Lung microvascular endothelial cell (primary cell): ENCODE results near the gene SH3BGRL3. TPM values are rescaled to one million over a fixed set of nuclear protein-coding genes. Genes with fewer than 3 reads are reported as not detected.
A peak's percentile ranks its signal among the peaks of the same experiment; 100 is the strongest.
"Not testable (repeated sequence)": the region's sequence is repeated elsewhere in the genome, so short reads cannot be mapped to it uniquely, and the experiment has no call there.

Experiments used
- DNase-seq, 2 donors: peaks; one replicate each; pipeline versions ENCODE4 v3.0.0 to v3.0.0-alpha.2; 2010; ENCODE audit warnings: low read depth in 2 of 2
- total RNA-seq: library from RNA; depleted of rRNA; stranded (reverse); fragments of >200 nt; gene quantifications from 2 replicates; pipeline ENCODE4 v1.2.1, GENCODE V29; 2014

Gene SH3BGRL3
- total RNA-seq = 16.5 and 17.4 TPM in 2 replicates

DNA sequence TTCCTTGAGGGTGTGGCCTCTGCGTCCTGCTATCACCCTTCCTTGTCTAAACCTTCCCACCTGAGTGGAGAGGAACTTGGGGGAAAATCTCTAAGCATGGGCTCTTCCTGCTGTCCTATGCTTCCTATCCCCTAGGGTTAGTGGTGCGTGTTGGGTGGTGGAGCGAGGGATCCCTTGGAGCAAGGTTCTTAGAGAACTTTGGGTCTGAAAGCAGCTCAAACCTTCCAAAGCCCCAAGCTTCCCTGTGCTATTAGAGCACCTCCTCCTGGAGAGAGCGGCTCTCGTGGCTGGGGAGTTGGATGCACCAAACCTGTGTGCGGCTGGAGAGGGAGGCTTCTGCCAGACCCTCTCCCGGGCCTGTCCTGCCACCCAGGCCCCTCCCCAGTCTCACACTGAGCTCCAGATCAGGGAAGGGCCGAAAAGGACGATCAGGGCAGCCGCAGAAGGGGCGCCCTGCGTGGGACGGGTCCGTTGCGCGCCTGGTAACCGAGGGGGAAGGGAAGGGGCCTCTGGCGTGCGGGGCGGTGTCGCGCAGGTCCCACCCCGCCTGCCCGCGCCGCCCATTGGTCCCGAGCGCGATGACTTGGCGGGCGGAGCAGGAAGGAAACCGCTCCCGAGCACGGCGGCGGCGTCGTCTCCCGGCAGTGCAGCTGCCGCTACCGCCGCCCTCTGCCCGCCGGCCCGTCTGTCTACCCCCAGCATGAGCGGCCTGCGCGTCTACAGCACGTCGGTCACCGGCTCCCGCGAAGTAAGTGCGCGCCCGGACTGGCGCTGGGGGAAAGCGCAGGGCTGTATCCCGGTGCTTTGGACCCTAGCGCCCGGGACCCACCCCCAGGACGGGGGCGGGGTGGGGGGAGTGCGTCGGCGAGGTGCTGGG is at the start of gene SH3BGRL3:
SH3BGRL3 (plus strand) TSS at position 631 of the 877 bp plus-strand sequence; CDS start at position 701, 70 bp downstream.
- peak; percentile 88 to 89 for DNase-seq

DNA sequence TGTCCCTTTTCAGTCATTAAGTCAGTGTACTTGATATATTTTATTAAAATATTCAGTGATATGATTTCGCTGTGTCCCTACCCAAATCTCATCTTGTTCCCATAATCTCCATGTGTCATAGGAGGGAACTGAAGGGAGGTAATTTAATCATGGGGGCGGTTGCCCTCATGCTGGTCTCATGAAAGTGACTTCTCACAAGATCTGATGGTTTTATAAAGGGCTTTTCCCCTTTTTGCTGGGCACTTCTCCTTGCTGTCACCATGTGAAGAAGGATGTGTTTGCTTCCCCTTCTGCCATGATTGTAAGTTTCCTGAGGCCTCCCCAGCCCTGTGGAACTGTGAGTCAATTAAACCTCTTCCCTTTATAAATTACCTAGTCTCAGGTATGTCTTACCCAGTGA is 49.2 kb upstream of the SH3BGRL3 start:
- not testable (repeated sequence) for DNase-seq

DNA sequence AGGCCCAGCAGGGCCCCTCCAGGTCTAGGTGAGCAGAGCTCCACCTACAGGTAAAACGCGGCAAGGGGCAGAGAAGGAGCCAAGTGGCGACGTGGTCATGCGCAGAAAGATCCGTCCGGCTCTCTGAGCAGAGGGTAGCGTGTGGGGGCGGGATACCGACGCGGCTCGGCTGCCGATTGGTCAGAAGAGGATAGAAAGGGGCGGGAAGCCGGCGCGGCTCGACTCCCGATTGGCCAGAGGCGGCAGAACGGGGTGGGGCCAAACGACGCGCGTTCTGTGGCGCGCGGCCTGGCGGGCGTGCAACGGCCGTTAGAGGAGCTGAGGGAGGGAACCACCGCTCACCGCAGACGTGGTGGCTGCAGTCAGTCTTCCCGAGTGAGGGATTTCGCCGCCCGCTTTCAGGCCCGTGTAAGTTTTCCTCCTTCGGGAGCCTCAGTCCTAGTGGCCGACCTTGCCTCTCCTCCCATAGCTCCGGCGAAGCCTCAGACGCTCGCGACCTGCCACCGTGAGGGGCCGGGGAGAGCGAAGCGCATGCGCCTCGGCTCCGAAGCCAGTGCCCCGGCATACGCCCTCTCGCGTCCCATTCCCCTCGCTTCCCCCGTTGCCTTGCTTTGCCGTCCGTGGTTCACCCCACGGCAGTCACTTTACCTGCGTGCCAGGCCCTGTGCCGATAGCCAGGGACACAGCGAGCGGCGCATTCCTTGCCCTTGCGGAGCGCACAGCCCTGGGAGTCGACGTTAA is 45.8 kb upstream of the SH3BGRL3 start, which contains the start of gene CEP85:
CEP85 (plus strand) TSS at position 298 of the 741 bp plus-strand sequence. CDS start 5,584 bp downstream, outside the sequence.
- DNase-seq = peak; percentile 99

DNA sequence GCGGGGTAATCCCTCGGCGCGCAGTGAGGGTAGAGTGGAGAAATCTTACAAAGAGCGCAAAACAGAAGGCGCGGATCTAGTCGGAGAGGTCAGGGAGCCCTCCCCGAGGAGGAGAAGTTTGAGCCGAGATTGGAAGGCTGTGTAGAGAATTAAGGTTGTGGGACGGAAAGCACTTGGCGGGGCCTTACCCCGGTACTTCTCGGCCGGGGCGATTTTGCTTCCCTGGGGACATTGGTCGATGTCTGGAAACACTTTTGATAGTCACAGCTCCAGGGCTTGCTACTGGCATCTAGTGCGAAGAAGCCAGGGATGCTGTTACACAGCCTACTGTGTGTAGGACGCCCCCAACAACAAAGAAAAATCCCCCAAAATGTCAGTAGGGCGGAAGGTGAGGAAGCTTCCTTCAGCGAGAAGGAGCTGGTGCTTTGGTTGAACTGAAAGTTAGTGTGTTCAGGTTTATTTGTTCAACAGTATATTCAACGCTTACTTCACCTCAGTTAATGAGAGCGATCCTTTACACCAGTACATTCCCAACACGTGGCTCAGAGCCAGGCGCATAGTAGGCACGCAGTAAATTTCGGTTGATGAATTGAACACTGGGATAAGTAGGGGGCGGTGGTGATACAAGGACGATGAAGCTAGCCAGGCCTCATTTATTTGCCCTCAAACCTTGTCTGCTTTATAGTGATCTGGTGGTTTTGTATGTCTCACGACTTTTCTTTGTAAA is 45.1 kb upstream of the SH3BGRL3 start:
- DNase-seq = peak; percentile 22 to 38

DNA sequence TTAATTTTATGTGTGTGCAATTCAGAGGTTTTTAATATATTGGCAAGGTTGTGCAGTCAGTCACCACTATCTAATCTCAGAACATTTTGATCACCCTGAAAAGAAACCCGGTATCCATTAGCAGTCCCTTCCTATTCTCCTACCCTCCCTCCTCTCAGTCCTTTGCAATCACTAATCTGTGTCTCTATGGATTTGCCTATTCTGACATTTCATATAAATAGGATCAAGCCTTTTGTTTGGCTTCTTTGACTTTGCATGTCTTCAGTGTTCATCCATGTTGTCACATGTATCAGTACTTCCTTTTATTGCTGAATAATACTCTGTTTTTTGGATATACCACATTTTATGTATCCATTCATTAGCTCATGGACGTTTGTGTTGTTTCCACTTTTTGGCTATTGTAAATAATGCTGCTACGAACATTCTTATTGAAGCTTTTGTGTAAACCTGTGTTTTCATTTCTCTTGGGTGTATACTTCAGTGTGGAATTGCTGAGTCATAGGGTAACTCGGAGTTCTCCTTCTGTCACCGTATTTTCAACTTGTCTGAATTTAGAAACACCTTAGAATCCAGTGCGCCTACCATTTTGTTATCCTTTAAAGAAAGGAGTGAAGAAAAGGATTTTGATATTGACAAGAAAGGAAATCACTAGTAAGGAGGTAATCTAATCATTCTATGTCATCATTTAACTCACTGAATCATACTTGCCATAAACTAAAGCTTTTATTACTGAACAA is 42.5 kb upstream of the SH3BGRL3 start:
- DNase-seq = peak; percentile 49 to 53

DNA sequence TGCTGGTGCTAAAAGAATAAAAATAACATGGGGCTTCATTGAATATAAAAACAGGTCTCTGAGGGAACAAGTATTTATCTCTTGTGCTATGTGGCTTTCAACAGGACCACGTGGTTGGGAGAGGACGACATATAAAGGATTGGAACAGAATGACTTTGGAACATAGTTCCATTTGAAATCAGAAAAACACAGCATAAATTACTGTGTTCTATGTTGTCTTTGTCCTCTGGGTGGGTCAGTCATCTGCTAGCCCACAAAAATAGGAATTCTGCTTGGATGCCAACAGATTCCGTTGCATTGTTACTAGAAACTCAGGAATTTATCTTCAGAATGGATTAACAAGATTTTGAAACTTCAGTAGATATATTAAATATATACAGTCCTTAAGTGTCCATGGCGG is 40.0 kb upstream of the SH3BGRL3 start:
- peak in 1 of 2 donors; percentile 35 for DNase-seq

DNA sequence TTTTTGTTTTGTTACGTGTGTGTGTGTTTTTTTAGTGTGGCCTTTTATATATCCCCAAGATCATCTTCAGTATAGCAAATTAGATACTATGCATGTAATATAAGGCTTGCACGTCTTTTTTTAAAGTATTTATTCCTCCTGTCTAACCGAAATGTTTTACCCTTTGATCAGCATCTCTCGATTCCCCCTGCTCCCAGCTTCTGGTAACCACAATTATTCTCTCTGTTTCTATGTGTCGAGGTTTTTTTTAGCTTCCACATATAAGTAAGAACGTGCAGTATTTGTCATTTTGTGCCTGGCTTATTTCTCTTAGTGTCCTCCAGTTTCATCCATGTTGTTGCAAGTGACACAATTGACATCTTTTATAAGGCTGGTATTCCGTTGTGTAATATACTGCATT is 27.2 kb upstream of the SH3BGRL3 start:
- no peak for DNase-seq

DNA sequence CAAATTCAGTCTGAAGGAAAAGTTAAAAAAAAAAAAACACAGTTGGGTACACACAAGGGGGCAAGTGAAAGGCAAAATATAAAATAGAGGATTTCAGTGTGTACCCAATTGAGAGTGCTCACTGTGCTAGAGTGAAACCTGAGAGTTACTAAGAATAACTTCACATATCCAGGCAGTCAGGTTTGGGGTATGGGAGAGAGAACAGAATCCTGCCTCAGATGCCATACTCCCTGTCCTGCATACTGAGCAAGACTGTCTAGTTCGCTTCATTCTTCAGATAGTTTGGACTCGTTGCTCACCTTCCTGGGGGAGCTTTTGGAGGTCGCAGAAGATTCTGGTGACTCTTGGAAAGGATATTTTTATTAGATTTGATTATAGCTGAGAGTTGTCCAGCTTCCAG is 25.5 kb upstream of the SH3BGRL3 start:
- no peak for DNase-seq

DNA sequence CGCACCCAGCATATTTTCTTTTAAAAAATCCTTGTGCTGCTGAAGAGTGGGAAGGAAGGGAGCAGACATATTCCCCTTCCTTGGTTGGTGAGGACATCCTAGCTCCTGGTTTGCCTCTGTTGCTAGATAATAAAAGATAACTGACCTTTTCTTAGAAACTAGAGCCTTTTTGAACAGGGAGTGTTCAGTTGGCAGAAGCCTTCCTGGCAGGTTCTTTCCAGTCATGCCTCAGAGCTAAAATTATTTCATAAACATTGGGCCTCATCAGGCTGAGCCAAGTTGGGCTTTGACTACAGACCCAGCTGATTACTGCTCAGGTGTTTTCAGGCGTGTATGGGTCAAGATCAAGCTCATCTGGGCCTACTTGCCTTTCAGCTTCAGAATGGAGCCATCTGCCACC is 22.7 kb upstream of the SH3BGRL3 start:
- DNase-seq = no peak

DNA sequence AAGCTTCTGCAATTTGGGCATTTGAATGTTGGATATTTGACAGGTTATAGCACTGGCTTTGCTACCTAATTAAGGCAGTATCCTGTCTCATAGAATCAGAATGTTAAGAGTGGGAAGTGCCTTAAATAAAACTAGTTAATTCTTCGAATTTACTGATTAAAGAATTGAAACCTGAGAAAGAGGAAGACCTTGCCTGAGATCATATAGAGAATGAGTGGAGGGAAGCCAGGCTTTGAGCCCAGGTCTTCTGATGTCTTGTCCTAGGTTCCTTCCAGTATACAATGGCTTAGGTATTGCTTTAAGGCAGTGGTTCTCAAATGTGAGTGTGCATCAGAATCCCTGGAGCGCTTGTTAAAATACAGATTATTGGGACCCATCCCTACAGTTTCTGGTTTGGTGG is 20.9 kb upstream of the SH3BGRL3 start:
- no peak for DNase-seq

DNA sequence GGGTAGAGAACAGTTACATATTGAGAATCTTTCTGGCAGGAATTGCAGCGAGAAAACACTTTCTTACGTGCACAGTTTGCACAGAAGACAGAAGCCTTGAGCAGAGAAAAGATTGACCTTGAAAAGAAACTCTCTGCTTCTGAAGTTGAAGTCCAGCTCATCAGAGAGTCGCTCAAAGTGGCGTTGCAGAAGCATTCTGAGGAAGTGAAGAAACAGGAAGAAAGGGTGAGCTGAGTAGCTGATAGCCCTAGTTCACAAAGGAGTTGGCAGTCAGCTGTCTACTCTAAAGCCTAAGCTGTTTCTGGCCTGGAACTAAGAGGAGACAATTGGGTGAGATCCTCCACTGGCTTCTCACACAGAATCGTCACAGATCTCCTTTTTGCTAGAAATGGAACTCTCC is 20.3 kb upstream of the SH3BGRL3 start:
- DNase-seq = no peak

DNA sequence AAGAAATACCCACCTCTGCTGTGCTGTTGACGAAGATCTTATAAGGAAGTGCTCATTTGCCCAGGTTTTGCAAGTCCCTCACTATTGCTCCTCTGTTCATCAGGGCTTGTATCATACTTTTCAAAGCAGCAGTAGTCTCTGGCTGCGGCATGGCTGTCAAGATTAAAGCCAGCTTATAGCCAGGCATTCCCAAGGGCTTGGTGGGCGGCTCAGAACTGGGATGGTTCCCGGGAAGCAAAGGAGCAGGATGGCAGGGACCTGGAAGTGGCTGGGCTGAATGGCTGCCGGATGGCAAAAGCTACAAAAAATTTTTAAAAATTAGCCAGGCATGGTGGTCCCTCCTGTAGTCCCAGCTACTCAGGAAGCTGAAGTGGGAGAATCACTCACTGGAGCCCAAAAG is 16.7 kb upstream of the SH3BGRL3 start:
- no peak for DNase-seq

DNA sequence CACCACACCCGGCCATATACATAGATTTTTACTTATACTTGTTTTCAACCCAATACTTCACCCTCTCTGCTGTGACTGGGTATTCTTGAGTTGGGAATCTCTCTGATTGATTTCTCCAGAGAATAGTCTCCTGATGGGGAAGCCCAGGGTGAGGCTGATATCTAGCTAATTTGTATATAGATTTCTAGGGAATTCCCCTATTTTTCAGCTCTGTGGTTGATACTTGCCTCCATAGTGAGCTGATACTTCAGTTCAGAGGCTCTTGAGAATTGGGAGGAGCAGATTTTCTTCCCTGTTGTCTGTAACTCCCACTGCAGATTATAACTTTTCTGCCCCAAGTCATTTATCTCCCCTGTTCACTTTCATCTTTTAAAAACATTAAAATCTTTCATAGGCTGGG is 14.5 kb upstream of the SH3BGRL3 start:
- DNase-seq = no peak

DNA sequence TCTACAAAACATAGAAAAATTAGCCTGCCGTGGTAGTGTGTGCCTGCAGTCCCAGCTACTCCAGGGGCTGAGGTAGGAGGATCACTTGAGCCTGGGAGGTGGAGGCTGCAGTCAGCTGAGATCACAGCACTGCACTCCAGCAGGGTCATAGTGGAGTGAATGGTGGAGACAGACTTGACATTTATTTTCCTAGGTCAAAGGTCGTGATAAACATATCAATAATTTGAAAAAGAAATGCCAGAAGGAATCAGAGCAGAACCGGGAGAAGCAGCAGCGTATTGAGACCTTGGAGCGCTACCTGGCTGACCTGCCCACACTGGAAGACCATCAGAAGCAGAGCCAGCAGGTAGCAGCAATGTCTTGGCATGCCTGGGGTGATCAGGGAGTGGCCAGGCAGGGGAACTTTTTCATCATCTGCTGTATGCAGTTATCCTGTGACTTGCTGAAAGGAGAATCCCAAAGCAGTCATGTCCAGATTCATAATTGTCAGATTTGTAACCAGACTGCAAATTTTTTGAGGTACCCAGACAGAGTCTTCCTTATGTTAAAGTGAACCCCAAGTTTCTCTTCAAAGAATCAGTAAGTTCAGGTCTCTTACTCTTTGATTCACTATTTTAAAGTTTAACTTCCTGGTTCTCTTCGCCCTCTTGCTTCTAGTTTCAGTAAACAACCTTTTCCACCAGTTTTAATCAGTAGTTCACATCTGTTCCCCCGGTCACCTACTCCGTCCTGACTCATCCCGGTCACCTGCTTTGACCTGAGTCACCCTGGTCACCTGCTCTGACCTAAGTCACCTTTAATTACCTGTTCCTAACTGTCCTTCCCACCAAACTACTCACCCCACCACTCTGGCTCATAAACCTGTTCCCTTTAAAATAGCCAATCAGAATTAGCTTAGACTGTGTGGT is 11.3 kb upstream of the SH3BGRL3 start:
- no peak for DNase-seq

DNA sequence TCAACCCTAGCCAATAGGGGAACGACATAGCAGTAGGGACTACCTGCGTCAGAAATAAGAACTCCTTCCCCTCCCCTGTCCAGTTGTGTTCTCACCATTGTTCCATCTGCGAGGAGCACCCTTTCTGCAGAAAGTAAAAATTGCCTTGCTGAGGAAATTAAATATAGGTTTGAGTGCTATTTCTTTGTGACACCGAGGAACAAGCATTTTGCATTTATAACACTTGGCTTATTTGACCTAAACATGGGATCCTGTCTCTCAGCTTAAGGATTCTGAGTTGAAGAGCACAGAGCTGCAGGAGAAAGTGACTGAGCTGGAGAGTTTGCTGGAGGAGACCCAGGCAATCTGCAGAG is 10.7 kb upstream of the SH3BGRL3 start:
- DNase-seq = no peak

DNA sequence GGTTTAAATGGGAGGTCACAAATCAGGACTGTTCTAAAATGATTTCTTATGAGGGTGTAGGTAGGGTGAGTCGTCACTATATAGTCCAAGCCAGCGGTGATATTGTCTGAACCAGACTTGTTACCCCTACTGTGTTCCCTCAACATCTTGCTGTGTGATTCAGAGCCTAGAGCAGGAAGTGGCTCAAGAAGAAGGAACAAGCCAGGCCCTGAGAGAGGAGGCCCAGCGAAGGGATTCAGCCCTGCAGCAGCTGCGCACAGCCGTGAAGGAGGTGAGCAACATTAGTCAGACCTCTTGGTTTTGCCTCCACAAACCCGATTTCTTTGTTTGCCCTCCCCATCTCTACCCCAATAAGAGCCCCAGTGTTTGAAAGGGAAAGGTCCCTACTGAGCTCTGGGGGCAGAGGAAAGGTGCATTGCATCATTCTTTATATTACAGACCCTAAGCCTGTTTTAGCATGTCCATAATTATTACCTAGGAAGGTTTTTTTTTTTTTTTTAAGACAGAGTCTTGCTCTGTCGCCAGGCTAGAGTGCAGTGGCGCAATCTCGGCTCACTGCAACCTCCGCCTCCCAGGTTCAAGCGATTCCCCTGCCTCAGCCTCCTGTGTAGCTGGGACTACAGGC is 5.0 kb upstream of the SH3BGRL3 start:
- peak in 1 of 2 donors; percentile 72 for DNase-seq

DNA sequence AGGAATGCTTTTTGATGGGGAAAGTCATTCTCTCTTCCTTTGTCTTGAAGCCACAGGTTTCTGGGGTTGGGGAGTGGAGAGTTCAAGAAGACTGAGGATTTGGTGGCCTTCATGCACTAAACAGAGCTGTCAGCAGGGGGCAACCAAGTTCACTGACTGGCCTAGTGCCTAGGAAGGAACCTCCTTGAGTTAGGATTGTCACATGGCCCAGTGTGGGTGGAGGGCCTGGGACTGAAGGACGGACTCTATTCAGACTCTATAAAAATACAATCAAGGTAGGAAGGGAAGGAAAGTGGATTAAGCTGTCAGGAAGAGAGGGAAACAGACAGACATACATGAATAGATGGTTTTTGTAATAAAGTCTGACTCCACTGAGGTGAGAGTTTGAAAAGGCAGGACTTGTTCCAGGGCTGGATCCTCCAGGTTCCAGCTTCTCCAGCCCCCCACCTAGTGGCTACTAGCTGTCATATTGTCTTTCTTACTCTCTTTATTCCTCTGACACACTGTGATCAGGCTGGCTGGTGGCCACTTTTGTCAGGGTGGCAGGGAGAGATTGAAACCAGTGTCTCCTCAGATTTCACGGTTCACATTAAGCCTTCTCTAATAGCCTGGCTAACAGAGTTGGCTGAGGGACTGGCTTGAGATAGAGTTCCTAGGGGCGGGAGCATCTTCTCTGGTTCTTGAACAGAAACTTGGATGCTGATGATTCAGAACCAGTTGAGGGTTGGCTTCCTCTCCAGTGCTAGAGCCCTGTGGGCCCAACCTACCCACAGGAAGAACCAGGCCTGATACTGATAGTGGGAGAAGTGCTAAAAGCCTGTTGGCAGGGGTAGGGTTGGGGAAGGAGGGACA is 4.1 kb upstream of the SH3BGRL3 start:
- peak; percentile 82 to 88 for DNase-seq

DNA sequence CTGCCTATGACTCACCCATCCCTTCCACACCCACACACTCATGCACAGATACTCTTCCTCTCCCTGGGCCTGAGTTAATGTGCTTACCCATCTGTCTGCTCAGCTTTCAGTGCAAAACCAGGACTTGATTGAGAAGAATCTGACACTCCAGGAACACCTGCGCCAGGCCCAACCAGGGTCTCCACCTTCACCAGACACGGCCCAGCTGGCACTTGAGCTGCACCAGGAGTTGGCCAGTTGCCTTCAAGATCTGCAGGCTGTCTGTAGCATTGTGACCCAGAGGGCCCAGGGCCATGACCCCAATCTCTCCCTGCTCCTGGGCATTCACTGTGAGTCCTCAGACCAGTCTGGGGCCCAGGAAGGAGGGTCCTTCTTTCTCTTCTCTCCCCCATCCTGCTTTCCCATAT is 3.5 kb upstream of the SH3BGRL3 start:
- no peak for DNase-seq

DNA sequence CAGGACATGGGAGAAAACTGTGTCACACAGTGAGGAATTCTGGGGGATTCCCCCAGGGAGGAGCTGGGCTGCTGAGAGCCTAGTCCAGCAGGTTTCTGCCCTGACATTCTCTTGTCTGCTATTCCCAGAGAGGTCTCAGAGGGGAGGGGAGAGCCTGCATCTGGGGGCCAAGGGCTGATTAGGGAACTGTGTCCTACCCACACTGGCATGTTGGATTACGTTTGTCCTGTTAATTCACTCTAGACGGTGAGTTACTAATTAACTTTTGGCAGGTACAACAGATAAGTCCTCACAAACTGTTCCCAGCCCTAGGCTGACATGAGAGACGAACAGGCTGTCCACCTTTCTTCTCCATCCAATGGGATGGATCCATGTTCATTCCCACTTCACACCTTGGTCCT is 2.6 kb upstream of the SH3BGRL3 start:
- DNase-seq = no peak
